Endothelial cell of umbilical vein (primary cell): ENCODE results near the gene DCAF4L1. TPM values are rescaled to one million over a fixed set of nuclear protein-coding genes. Genes with fewer than 3 reads are reported as not detected.

Experiments used
- BruUV-seq: library from RNA; stranded (reverse); fragments of 400-500 nt; replicated peaks from 2 replicates; lab custom pipeline; 2021; lab: Mats Ljungman, UMichigan
- CTCF ChIA-PET: fragments of 300-600, 350-600 bp; sonication (Branson Sonifier 250); formaldehyde crosslinking; loops from one replicate; lab custom pipeline; 2021; ENCODE audit warnings: antibody characterized with exemption, inconsistent platforms; lab: Charles Lee
- POLR2A ChIA-PET: fragments of 300-600, 350-600 bp; sonication (Branson Sonifier 250); formaldehyde crosslinking; loops from one replicate; lab custom pipeline; 2021; ENCODE audit warnings: antibody characterized with exemption, inconsistent platforms; lab: Charles Lee
- DNase-seq: peaks from one replicate; pipeline ENCODE4 v3.0.0-alpha.2; 2011; ENCODE audit warnings: low read depth, low spot score
- FAIRE-seq: peaks from 2 replicates; lab custom pipeline; 2011; peaks lifted over from hg19 to GRCh38; lab: Jason Lieb, UNC
- H2AFZ ChIP-seq: 2 replicates; pipeline ENCODE4 v1.6.0; 2012; ENCODE audit warnings: low read depth, low read length, control low read depth, inconsistent platforms
- H3K27ac ChIP-seq: 2 replicates; pipeline ENCODE4 v1.5.1; 2011; ENCODE audit warnings: low read depth, mild to moderate bottlenecking, control low read depth, low read length, moderate library complexity; ENCODE audit not compliant: insufficient read depth
- H3K27me3 ChIP-seq, 2 experiments: 2 replicates each; pipeline versions ENCODE4 v1.6.0 to v1.6.1; 2011; ENCODE audit warnings: low read length in 2 of 2, mixed read lengths in 1 of 2; ENCODE audit not compliant: control insufficient read depth in 2 of 2, insufficient read depth in 2 of 2
- H3K36me3 ChIP-seq, 2 experiments: 2 replicates in 1 of 2; 3 replicates in 1 of 2; pipeline ENCODE4 v1.5.1; 2011; ENCODE audit warnings: low read length in 2 of 2, mild to moderate bottlenecking in 1 of 2, moderate library complexity in 1 of 2; ENCODE audit not compliant: control insufficient read depth in 2 of 2, insufficient read depth in 2 of 2; ENCODE audit errors: extremely low read depth in 1 of 2
- H3K4me1 ChIP-seq: 3 replicates; pipeline ENCODE4 v1.5.1; 2011; ENCODE audit warnings: mild to moderate bottlenecking, low read length; ENCODE audit not compliant: control insufficient read depth, insufficient read depth; ENCODE audit errors: extremely low read depth
- H3K4me2 ChIP-seq: 2 replicates; pipeline ENCODE4 v1.6.1; 2011; ENCODE audit warnings: low read length, control low read depth, mixed read lengths; ENCODE audit not compliant: insufficient read depth
- H3K4me3 ChIP-seq, 3 experiments: fragments of 200-600 bp in 1 of 3; sonication (generic), shearing (Covaris generic) in 1 of 3; replicated peaks in 1 of 3; 2 replicates each; pipeline ENCODE4 v1.5.1; 2011 to 2016; ENCODE audit warnings: control low read depth in 3 of 3, low read length in 3 of 3, mild to moderate bottlenecking in 2 of 3, inconsistent platforms in 1 of 3, low read depth in 1 of 3, moderate library complexity in 1 of 3; ENCODE audit not compliant: insufficient read depth in 1 of 3
- H3K79me2 ChIP-seq: 2 replicates; pipeline ENCODE4 v1.6.0; 2012; ENCODE audit warnings: low read length, inconsistent platforms; ENCODE audit not compliant: control insufficient read depth, insufficient read depth
- H3K9ac ChIP-seq: replicated peaks from 2 replicates; pipeline ENCODE3; 2011; ENCODE audit warnings: low read length, control low read depth; ENCODE audit not compliant: insufficient read depth; ENCODE audit errors: extremely low read depth
- H3K9me1 ChIP-seq: replicated peaks from 3 replicates; pipeline ENCODE4 v1.6.0; 2011; ENCODE audit warnings: mild to moderate bottlenecking, low read length; ENCODE audit not compliant: control insufficient read depth, insufficient read depth; ENCODE audit errors: extremely low read depth
- H3K9me3 ChIP-seq: replicated peaks from 2 replicates; pipeline ENCODE4 v1.5.1; 2012; ENCODE audit warnings: low read length, inconsistent platforms; ENCODE audit not compliant: control insufficient read depth, insufficient read depth
- H4K20me1 ChIP-seq: replicated peaks from 2 replicates; pipeline ENCODE3; 2011; ENCODE audit warnings: mild to moderate bottlenecking, low read length; ENCODE audit not compliant: control insufficient read depth, insufficient read depth; ENCODE audit errors: extremely low read depth
- CTCF ChIP-seq, 2 donors: IDR thresholded peaks; 1 replicate in 1 of 2; 2 replicates in 1 of 2; pipeline ENCODE4 v1.5.1; 2011; ENCODE audit warnings: low read length in 2 of 2, mild to moderate bottlenecking in 2 of 2, moderate library complexity in 2 of 2, control low read depth in 1 of 2, inconsistent platforms in 1 of 2, low read depth in 1 of 2; ENCODE audit not compliant: insufficient read depth in 1 of 2; ENCODE audit errors: extremely low read depth in 1 of 2
- EZH2 ChIP-seq: IDR thresholded peaks from 2 replicates; pipeline ENCODE4 v1.6.1; 2012; ENCODE audit warnings: borderline replicate concordance, low read depth, mild to moderate bottlenecking, moderate library complexity, low read length, inconsistent platforms; ENCODE audit not compliant: severe bottlenecking
- FOS ChIP-seq: IDR thresholded peaks from 2 replicates; pipeline ENCODE4 v1.6.1; 2011; ENCODE audit warnings: mild to moderate bottlenecking, low read length, moderate library complexity, borderline replicate concordance; ENCODE audit not compliant: insufficient read depth
- GATA2 ChIP-seq: IDR thresholded peaks from 2 replicates; pipeline ENCODE4 v1.7.0; 2011; ENCODE audit warnings: low read depth, mild to moderate bottlenecking, moderate library complexity, mixed read lengths, low read length; ENCODE audit not compliant: insufficient read length, insufficient read depth
- JUN ChIP-seq: IDR thresholded peaks from 2 replicates; pipeline ENCODE4 v1.6.1; 2011; ENCODE audit warnings: borderline replicate concordance, low read depth; ENCODE audit not compliant: insufficient read length, insufficient read depth
- MAX ChIP-seq: IDR thresholded peaks from 2 replicates; pipeline ENCODE4 v1.6.1; 2011; ENCODE audit not compliant: insufficient read depth, insufficient read length
- MYC ChIP-seq: IDR thresholded peaks from one replicate; pipeline ENCODE4 v1.6.1; 2011; ENCODE audit warnings: mild to moderate bottlenecking, low read depth, low read length
- POLR2A ChIP-seq: IDR thresholded peaks from 2 replicates; pipeline ENCODE4 v1.6.1; 2012; ENCODE audit warnings: low read depth, mild to moderate bottlenecking, control low read depth, low read length
- POLR2AphosphoS5 ChIP-seq: IDR thresholded peaks from 2 replicates; pipeline ENCODE4 v1.6.1; 2012; ENCODE audit warnings: low read depth, mild to moderate bottlenecking, control low read depth, low read length, moderate library complexity; ENCODE audit not compliant: insufficient read depth
- dilution Hi-C: fragments of 300-500 bp; cut with MboI; formaldehyde crosslinking; loops from one replicate; pipeline ENCODE4 v1.15.0; 2019; ENCODE audit warnings: low sequenced_read_pairs; ENCODE audit not compliant: extremely low pct_ligation_motif_present
- intact Hi-C: fragments of 100-400 bp; cut with micrococcal nuclease; formaldehyde crosslinking; loops from one replicate; pipeline ENCODE4 v1.10.0; 2022
- polyA plus RNA-seq, 4 experiments: library from polyadenylated mRNA; depleted of rRNA in 3 of 4; stranded (reverse) in 3 of 4; unstranded in 1 of 4; fragments of >200 nt; gene quantifications; 2 replicates each; pipeline versions ENCODE4 v1.2.1 to v1.2.3, GENCODE V29; 2011 to 2012; ENCODE audit warnings: missing spikeins in 1 of 4
- total RNA-seq: library from RNA; stranded (reverse); gene quantifications from 2 replicates; pipeline ENCODE4 v1.2.3, GENCODE V29; 2021

Gene DCAF4L1
- total and polyA plus RNA-seq, 2 donors (not counting 3 experiments of a cell fraction or from before 2014, with no cell fraction given): 0.06 to 0.15 TPM

GRCh38 chr4:41976775-41977516 lies 4.6 kb upstream of the DCAF4L1 start:
- no peak for DNase-seq
- no peaks in the 10 kb centered on the region for H3K27me3 ChIP-seq
- H3K9me1 ChIP-seq: no peaks in the 10 kb centered on the region
- H3K79me2 ChIP-seq: no peaks in the 10 kb centered on the region
- H3K4me2 ChIP-seq: no peak overlapping the region
- TF ChIP-seq FOS: no peak
- no peak for TF ChIP-seq JUN
- no peak for TF ChIP-seq POLR2AphosphoS5
- TF ChIP-seq POLR2A: no peak
- no peak for TF ChIP-seq EZH2
- TF ChIP-seq GATA2: no peak
- TF ChIP-seq MAX: no peak
- TF ChIP-seq CTCF (IDR thresholded peaks at IDR 0.05; ENCODE audit: extremely low read depth in 1 of 2, insufficient read depth in 1 of 2, low read depth in 1 of 2, low read length in 2 of 2): no peak
- no peak for TF ChIP-seq MYC
- H3K4me3 ChIP-seq: no peak overlapping the region
- no peak overlapping the region for H3K9ac ChIP-seq
- H3K4me1 ChIP-seq: no peaks in the 10 kb centered on the region
- FAIRE-seq: no peak
- no peak overlapping the region for H3K27ac ChIP-seq
- no peak overlapping the region for H2AFZ ChIP-seq
- no peaks in the 10 kb centered on the region for H3K36me3 ChIP-seq
- dilution Hi-C loops: no loop called here
- CTCF ChIA-PET: interaction anchor here (0.9 to 1.5 kb wide), 3 partner anchors 10 to 14 kb away, joined by 4 to 5 read pairs (median 5); partner anchors contain the start of gene SLC30A9
- no peaks in the 10 kb centered on the region for H3K9me3 ChIP-seq
- intact Hi-C loops: no loop called here
- POLR2A ChIA-PET: no interaction called here
- no TSS peak for BruUV-seq
- no peaks in the 10 kb centered on the region for H4K20me1 ChIP-seq
